Esophagus squamous epithelium (tissue), 5 donors: ENCODE results near the gene LRRC10. TPM values are rescaled to one million over a fixed set of nuclear protein-coding genes. Genes with fewer than 3 reads are reported as not detected.
"Not testable (repeated sequence)": the region's sequence is repeated elsewhere in the genome, so short reads cannot be mapped to it uniquely, and the experiment has no call there.

ENCODE experiments used
- DNase-seq: peaks from one replicate; lab custom pipeline; 2025; lab: John Stamatoyannopoulos, UW
- H3K27ac ChIP-seq, 4 donors: fragments of 200-600 bp; sonication (generic); one replicate each; pipeline ENCODE4 v1.5.1; 2016 to 2019; ENCODE audit warnings: mild to moderate bottlenecking in 1 of 4
- H3K27me3 ChIP-seq, 4 donors: fragments of 200-600 bp; sonication (generic); 1 replicate in 3 of 4; 2 replicates in 1 of 4; pipeline versions ENCODE4 v1.5.1 to v1.6.0; 2017 to 2021; ENCODE audit warnings: antibody characterized with exemption in 1 of 4
- H3K36me3 ChIP-seq, 3 donors: fragments of 200-600 bp; sonication (generic); one replicate each; pipeline ENCODE4 v1.5.1; 2016 to 2019
- H3K4me1 ChIP-seq, 3 donors: fragments of 200-600 bp; sonication (generic); one replicate each; pipeline ENCODE4 v1.5.1; 2017 to 2019
- H3K4me3 ChIP-seq, 4 donors: fragments of 200-600 bp; sonication (generic); 1 replicate in 3 of 4; 2 replicates in 1 of 4; pipeline ENCODE4 v1.5.1; 2016 to 2019; ENCODE audit warnings: mild to moderate bottlenecking in 2 of 4, moderate library complexity in 1 of 4
- H3K9me3 ChIP-seq, 3 donors: fragments of 200-600 bp; sonication (generic); one replicate each; pipeline ENCODE4 v1.5.1; 2016 to 2019
- POLR2A ChIP-seq, 4 donors: fragments of 450-650 bp; IDR thresholded peaks; one replicate each; pipeline ENCODE4 v1.6.1; 2017; ENCODE audit warnings: antibody characterized with exemption in 4 of 4, mild to moderate bottlenecking in 4 of 4, moderate library complexity in 3 of 4
- WGBS, 2 donors: methylation state at CpG; one replicate each; pipeline ENCODE4 v1.1.5; 2018; 5-methylcytosine and 5-hydroxymethylcytosine counted together
- intact Hi-C: fragments of 100-400 bp; cut with DNase I; formaldehyde crosslinking; loops from one replicate; pipeline ENCODE4 v1.15.0; 2022
- total RNA-seq, 4 donors: library from RNA; depleted of rRNA; stranded (reverse); fragments of >200 nt; gene quantifications; one replicate each; pipeline ENCODE4 v1.1.0, GENCODE V29; 2016
- TF ChIP-seq, protein P1 (sequence below), 6 experiments: fragments of 450-650 bp in 4 of 6; fragments of 200-600 bp in 2 of 6; sonication (generic) in 2 of 6; IDR thresholded peaks; one replicate each; pipeline ENCODE4 v1.5.1; 2016 to 2019; ENCODE audit warnings: antibody characterized with exemption in 6 of 6, mild to moderate bottlenecking in 4 of 6, moderate library complexity in 4 of 6
- donor health status: DM: yes; HTN: yes; CAD: no.

Gene LRRC10
- total RNA-seq, 4 donors from 2014 or later, result not detected

DNA sequence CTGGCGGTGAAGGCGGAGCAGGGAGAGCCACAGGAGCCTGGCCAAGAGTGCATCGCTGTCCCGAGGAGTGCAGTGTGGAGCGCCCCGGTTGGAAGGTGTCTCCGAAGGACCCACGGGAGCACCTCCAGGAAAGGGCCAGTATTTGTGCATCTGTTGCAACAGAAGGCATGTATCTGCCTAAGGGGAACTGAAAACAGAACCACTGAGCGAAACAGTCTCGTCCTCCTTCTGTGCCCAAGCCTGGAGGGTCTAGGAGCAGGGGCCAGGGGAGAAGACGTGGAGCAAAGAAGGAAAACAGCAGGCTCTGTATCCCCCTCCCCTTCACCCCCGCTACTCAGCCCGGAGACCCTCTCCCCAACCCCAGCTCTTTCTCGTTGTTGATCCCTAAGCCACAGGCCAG lies 5.3 kb upstream of the LRRC10 start:
- intact Hi-C loops, result no loop called here
- DNase-seq, result no peak

DNA sequence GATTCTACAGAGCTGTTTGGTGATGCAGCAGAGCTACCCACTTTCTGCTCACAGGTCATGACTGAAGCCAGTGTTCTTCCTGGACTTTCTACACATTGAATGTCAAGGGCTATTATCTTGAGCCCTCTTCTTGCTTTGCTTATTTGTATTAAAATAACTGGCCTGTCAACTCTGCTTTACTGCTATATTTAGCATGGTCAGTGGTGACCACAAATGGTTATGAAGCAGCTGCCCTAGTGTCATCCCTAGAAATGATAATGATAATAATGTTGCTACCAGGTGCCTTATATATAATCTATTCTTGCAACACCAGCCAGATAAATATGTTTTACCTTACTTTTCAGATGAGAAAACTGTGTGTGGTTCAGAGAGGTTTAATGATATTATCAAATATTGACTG lies 2.6 kb upstream of the LRRC10 start:
- Histone ChIP-seq H3K27me3 (peaks cover 0 to 8% (median 0%) of the 10 kb centered on the region in 4 donors), H3K9me3 (no peaks in the 10 kb centered on the region), H3K27ac (no peak overlapping the region), H3K4me1 (no peaks in the 10 kb centered on the region), H3K36me3 (no peaks in the 10 kb centered on the region), H3K4me3 (no peak overlapping the region)
- TF ChIP-seq, protein P1, sequence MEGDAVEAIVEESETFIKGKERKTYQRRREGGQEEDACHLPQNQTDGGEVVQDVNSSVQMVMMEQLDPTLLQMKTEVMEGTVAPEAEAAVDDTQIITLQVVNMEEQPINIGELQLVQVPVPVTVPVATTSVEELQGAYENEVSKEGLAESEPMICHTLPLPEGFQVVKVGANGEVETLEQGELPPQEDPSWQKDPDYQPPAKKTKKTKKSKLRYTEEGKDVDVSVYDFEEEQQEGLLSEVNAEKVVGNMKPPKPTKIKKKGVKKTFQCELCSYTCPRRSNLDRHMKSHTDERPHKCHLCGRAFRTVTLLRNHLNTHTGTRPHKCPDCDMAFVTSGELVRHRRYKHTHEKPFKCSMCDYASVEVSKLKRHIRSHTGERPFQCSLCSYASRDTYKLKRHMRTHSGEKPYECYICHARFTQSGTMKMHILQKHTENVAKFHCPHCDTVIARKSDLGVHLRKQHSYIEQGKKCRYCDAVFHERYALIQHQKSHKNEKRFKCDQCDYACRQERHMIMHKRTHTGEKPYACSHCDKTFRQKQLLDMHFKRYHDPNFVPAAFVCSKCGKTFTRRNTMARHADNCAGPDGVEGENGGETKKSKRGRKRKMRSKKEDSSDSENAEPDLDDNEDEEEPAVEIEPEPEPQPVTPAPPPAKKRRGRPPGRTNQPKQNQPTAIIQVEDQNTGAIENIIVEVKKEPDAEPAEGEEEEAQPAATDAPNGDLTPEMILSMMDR (IDR thresholded peaks at IDR 0.05), result no peak
- TF ChIP-seq POLR2A (IDR thresholded peaks at IDR 0.05), result no peak
- no peak for DNase-seq
- intact Hi-C loops, result no loop called here

More for the DNA sequence above, 5.3 kb upstream of the LRRC10 start:
- TF ChIP-seq POLR2A (IDR thresholded peaks at IDR 0.05), result no peak
- TF ChIP-seq, protein P1 (IDR thresholded peaks at IDR 0.05), result no peak
- Histone ChIP-seq H3K9me3 (no peaks in the 10 kb centered on the region), H3K4me3 (no peak overlapping the region), H3K27ac (no peak overlapping the region), H3K4me1 (no peaks in the 10 kb centered on the region), H3K27me3 (peaks cover 0 to 11% (median 0%) of the 10 kb centered on the region in 4 donors), H3K36me3 (no peaks in the 10 kb centered on the region)
- 62 to 71% methylated on average over 10 to 12 of the region's 14 CpGs for WGBS, 2 donors

DNA sequence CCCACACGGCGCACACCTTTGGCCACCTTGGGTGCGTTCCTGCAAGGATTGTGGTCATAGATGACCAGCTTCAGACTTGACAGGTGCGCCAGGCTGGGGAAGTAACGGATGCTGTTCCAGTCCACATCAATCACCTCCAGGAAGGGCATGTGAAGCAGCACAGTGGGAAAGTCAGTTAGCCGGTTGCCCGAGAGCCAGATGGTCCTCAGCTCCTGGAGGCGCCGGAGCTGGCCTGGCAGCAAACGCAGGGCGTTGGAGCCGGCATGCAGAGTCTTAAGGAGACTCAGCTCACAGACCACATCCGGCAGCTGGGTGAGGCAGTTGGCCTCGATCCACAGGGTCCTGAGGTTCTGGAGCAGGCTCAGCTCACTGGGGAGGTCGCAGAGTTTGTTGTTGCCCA lies 581 bp downstream of the LRRC10 start:
- WGBS, 2 donors, result 88 to 89% methylated on average over 6 to 10 of the region's 15 CpGs
- H3K9me3 ChIP-seq, result no peaks in the 10 kb centered on the region
- H3K36me3 ChIP-seq, result no peaks in the 10 kb centered on the region
- no peak overlapping the region for H3K4me3 ChIP-seq
- no peak for TF ChIP-seq POLR2A (IDR thresholded peaks at IDR 0.05)
- TF ChIP-seq, protein P1 (IDR thresholded peaks at IDR 0.05), result no peak
- intact Hi-C loops, result no loop called here
- H3K27me3 ChIP-seq, result no peaks in the 10 kb centered on the region
- no peak for DNase-seq
- no peak overlapping the region for H3K27ac ChIP-seq
- no peaks in the 10 kb centered on the region for H3K4me1 ChIP-seq

DNA sequence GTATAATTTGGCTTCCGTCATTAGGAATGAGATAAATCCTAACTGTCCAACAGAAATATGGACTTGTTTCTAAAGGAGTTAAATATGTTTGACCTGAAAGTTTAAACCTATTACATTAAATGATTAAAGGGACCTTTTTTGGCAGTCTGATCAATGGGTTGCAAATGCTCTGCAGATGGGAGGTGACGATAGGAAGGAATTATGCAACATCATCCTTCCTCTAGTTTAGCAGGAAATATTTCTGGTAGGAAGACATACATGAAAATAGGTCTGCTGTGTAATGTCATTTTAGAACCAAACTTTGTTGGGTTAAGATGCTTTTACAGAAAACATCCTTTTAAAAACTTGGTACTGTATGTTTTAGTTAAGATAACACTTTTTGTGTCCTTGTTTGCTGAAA lies 2.6 kb downstream of the LRRC10 start:
- H3K4me1 ChIP-seq, result no peaks in the 10 kb centered on the region
- intact Hi-C loops, result no loop called here
- no peak overlapping the region for H3K27ac ChIP-seq
- no peak overlapping the region for H3K4me3 ChIP-seq
- H3K9me3 ChIP-seq, result no peaks in the 10 kb centered on the region
- peaks cover 0 to 6% (median 0%) of the 10 kb centered on the region in 3 donors for H3K36me3 ChIP-seq
- 55 to 70% methylated on average over 2 of the region's 2 CpGs for WGBS, 2 donors
- DNase-seq, result no peak
- TF ChIP-seq, protein P1 (IDR thresholded peaks at IDR 0.05), result no peak
- TF ChIP-seq POLR2A (IDR thresholded peaks at IDR 0.05), result no peak
- H3K27me3 ChIP-seq, result no peaks in the 10 kb centered on the region

DNA sequence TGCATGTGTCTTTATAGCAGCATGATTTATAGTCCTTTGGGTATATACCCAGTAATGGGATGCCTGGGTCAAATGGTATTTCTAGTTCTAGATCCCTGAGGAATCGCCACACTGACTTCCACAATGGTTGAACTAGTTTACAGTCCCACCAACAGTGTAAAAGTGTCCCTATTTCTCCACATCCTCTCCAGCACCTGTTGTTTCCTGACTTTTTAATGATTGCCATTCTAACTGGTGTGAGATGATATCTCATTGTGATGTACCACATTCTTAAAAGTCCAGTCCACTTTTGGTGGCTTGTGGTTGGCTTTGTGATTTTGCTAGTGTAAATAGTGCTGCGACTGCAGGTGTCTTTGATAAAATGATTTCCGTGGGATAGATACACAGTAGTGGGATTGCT lies 6.4 kb downstream of the LRRC10 start:
- H3K27ac ChIP-seq, intact Hi-C loops, H3K27me3 ChIP-seq, DNase-seq, H3K9me3 ChIP-seq, H3K4me3 ChIP-seq, H3K4me1 ChIP-seq: not testable (repeated sequence)
- peaks cover 0 to 45% (median 22%) of the 10 kb centered on the region in 3 donors for H3K36me3 ChIP-seq
- 90 to 91% methylated on average over 2 to 3 of the region's 3 CpGs for WGBS, 2 donors

DNA sequence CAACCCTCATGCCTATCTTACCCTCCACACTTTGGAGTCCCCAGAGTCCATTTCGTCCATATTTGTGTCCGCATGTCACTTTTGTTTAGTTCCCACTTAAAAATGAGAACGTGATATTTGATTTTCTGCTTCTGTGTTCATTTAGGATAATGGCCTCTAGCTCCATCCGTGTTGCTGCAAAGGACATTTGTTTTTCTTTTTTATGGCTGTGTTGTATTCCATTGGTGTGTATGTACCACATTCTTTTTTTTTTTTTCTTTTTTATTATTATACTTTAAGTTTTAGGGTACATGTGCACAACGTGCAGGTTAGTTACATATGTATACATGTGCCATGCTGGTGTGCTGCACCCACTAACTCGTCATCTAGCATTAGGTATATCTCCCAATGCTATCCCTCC lies 7.2 kb downstream of the LRRC10 start:
- H3K27me3 ChIP-seq, intact Hi-C loops, H3K4me1 ChIP-seq, H3K4me3 ChIP-seq, H3K27ac ChIP-seq, DNase-seq, H3K9me3 ChIP-seq: not testable (repeated sequence)
- 98 to 100% methylated on average over 5 to 6 of the region's 6 CpGs for WGBS, 2 donors
- H3K36me3 ChIP-seq, result peaks cover 4 to 52% (median 29%) of the 10 kb centered on the region in 3 donors
